ENCODE results near the gene IL6. TPM values are rescaled to one million over a fixed set of nuclear protein-coding genes. Genes with fewer than 3 reads are reported as not detected.
A peak's percentile ranks its signal among the peaks of the same experiment; 100 is the strongest.
"Not testable (repeated sequence)": the region's sequence is repeated elsewhere in the genome, so short reads cannot be mapped to it uniquely, and the experiment has no call there.

IL6 gene
- 5.6 and 7.2 TPM in 2 replicates for total RNA-seq (2012; rRNA removed)

DNA sequence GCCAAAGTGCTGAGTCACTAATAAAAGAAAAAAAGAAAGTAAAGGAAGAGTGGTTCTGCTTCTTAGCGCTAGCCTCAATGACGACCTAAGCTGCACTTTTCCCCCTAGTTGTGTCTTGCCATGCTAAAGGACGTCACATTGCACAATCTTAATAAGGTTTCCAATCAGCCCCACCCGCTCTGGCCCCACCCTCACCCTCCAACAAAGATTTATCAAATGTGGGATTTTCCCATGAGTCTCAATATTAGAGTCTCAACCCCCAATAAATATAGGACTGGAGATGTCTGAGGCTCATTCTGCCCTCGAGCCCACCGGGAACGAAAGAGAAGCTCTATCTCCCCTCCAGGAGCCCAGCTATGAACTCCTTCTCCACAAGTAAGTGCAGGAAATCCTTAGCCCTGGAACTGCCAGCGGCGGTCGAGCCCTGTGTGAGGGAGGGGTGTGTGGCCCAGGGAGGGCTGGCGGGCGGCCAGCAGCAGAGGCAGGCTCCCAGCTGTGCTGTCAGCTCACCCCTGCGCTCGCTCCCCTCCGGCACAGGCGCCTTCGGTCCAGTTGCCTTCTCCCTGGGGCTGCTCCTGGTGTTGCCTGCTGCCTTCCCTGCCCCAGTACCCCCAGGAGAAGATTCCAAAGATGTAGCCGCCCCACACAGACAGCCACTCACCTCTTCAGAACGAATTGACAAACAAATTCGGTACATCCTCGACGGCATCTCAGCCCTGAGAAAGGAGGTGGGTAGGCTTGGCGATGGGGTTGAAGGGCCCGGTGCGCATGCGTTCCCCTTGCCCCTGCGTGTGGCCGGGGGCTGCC lies at the start of gene IL6:
Gene IL6, plus strand, starts transcription at position 294 of the 807 bp plus-strand sequence. Its CDS starts 63 bp downstream, at position 357.
- Histone ChIP-seq H3K27me3 (ENCODE audit: control insufficient read depth, insufficient read depth, low read length) (no peaks in the 10 kb centered on the region), H3K36me3 (ENCODE audit: insufficient read depth, low read length) (no peaks in the 10 kb centered on the region), H3K4me2 (ENCODE audit: low read length) (peak within 1 kb of the TSS; percentile 85), H3K9ac (ENCODE audit: low read depth, low read length) (peak within 1 kb of the TSS; percentile 89), H3K4me1 (ENCODE audit: control insufficient read depth, insufficient read depth, low read length) (peaks cover 60% of the 10 kb centered on the region), H3K4me3 (ENCODE audit: low read length) (peak within 1 kb of the TSS; percentile 70), H3K9me3 (replicated peaks; ENCODE audit: low read length) (no peaks in the 10 kb centered on the region)

DNA sequence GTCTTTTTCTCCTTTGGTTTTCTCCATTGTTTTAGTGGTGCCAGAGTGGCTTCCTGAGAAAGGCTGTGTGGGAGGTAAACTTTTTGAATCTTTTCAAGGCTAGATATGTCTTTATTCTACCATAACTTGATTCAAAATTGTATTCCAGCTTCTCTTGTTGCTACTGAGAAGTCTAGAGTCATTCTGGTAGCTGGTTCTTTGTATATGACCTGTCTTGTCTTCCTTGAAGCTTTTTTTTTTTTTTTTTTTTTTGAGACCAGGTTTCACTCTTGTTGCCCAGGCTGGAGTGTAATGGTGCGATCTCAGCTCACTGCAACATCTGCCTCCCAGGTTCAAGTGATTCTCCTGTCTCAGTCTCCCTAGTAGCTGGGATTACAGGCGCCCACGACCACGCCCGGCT lies 49.7 kb upstream of the IL6 start:
- H3K4me1 ChIP-seq (ENCODE audit: control insufficient read depth, insufficient read depth, low read length), result peaks cover 31% of the 10 kb centered on the region

DNA sequence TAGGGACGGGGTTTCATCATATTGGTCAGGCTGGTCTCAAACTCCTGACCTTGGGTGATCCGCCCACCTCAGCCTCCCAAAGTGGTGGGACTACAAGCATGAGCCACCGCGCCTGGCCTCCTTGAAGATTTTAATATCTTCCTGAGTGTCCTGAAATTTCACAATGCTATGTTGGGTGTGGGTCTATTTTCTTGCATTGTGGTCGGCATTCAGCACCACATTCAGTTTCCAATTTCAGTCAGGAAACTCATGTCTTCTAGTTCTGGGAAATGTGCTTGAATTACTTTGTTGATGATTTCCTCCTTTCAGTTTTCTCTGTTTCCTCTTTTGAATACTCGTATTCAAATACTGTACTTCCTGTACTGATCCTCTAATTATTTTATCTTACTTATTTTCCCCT lies 49.3 kb upstream of the IL6 start:
- no peaks in the 10 kb centered on the region for H3K27me3 ChIP-seq (ENCODE audit: control insufficient read depth, insufficient read depth, low read length)
- H3K4me1 ChIP-seq (ENCODE audit: control insufficient read depth, insufficient read depth, low read length), result peaks cover 29% of the 10 kb centered on the region
- H3K9me3 ChIP-seq (replicated peaks; ENCODE audit: low read length), result no peaks in the 10 kb centered on the region
- H3K4me2 ChIP-seq (ENCODE audit: low read length), result no peak overlapping the region
- H3K36me3 ChIP-seq (ENCODE audit: insufficient read depth, low read length), result no peaks in the 10 kb centered on the region
- H3K9ac ChIP-seq (ENCODE audit: low read depth, low read length), result no peak overlapping the region
- no peak overlapping the region for H3K4me3 ChIP-seq (ENCODE audit: low read length)

More for the DNA sequence above, 49.7 kb upstream of the IL6 start:
- not testable (repeated sequence) for H3K9me3 ChIP-seq (replicated peaks; ENCODE audit: low read length); H3K9ac ChIP-seq (ENCODE audit: low read depth, low read length); H3K4me3 ChIP-seq (ENCODE audit: low read length); H3K36me3 ChIP-seq (ENCODE audit: insufficient read depth, low read length); H3K27me3 ChIP-seq (ENCODE audit: control insufficient read depth, insufficient read depth, low read length); H3K4me2 ChIP-seq (ENCODE audit: low read length)

DNA sequence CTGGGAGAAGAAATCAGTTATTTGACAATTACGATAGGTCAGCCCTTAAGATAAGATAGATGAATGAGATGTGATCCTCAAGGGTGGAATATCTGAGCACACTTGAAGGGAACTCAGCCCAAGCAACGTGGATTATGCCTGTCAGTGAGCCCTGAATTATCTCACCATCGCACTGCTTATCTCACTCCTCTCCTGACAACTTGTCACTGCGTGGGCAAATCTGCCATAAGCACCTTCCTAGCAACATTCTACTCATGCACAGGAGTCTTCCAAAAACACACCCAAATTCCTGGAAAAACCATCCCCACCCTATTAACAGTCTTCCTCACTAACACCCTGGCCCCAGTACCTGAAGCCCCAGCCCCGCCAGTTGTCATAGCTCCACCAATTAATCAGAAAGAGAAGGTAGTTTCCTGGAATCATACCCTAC lies 46.5 kb upstream of the IL6 start:
- H3K4me3 ChIP-seq (ENCODE audit: low read length), result no peak overlapping the region
- H3K36me3 ChIP-seq (ENCODE audit: insufficient read depth, low read length), result no peaks in the 10 kb centered on the region
- H3K9me3 ChIP-seq (replicated peaks; ENCODE audit: low read length), result no peaks in the 10 kb centered on the region
- no peak overlapping the region for H3K9ac ChIP-seq (ENCODE audit: low read depth, low read length)
- no peaks in the 10 kb centered on the region for H3K27me3 ChIP-seq (ENCODE audit: control insufficient read depth, insufficient read depth, low read length)
- peaks cover 17% of the 10 kb centered on the region for H3K4me1 ChIP-seq (ENCODE audit: control insufficient read depth, insufficient read depth, low read length)
- no peak overlapping the region for H3K4me2 ChIP-seq (ENCODE audit: low read length)

DNA sequence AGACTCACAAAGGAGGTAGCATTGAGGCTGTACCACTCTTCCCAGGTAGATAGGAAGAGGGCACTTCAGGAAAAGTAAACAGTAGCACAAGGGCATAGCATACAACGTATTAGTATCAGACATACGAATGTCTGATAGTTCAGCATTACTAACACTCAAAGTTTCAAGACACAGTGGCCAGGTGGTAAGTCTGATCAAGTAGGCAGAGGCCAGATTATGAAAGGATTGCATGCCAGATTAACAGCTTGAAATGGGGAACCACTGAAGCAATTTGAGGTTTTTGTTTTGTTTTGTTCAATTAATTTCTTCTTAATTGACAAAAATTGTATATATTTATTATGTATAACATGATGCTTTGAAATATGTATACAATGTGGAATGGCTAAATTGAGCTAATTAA lies 45.7 kb upstream of the IL6 start:
- no peaks in the 10 kb centered on the region for H3K9me3 ChIP-seq (replicated peaks; ENCODE audit: low read length)
- H3K9ac ChIP-seq (ENCODE audit: low read depth, low read length), result no peak overlapping the region
- peaks cover 9% of the 10 kb centered on the region for H3K4me1 ChIP-seq (ENCODE audit: control insufficient read depth, insufficient read depth, low read length)
- no peak overlapping the region for H3K4me3 ChIP-seq (ENCODE audit: low read length)
- H3K36me3 ChIP-seq (ENCODE audit: insufficient read depth, low read length), result no peaks in the 10 kb centered on the region
- no peak overlapping the region for H3K4me2 ChIP-seq (ENCODE audit: low read length)
- no peaks in the 10 kb centered on the region for H3K27me3 ChIP-seq (ENCODE audit: control insufficient read depth, insufficient read depth, low read length)

DNA sequence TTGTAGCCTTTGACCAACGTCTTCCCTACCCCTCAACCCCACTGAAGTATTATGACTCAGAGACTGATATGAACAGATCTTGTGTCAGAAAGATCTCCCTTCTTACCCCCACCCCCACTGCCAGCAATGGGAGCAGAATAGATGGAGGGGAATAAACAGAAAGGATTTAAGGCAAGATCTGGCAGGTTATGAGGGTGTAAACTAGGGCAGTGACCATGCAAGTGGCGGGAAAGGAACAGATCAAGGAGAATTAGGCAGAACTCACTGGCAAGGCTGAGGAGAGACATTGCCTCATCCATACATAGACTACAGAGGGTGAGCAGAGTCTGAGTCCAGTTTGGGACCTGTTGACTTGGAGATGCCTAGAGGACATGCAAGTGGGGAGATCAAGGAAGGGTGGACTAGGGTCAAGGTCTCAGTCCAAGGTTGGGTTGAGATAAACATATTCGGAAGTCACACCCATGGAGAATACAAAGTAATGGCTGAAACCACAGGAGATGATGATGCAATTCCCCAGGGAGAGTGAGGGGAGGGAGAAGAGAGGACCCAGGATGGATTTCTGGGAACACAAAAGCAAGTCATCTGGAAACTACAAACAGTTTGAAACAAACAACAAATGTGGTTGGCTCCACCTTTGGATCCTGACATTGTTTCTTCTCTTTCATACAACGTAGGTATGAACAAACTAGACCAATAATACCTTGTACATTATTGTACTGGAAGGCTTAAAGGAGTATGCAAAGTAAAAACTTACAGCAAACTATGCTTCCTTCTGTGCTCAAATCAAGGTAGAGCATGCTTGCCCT lies 44.9 kb upstream of the IL6 start:
- Histone ChIP-seq H3K9me3 (replicated peaks; ENCODE audit: low read length) (no peaks in the 10 kb centered on the region), H3K36me3 (ENCODE audit: insufficient read depth, low read length) (no peaks in the 10 kb centered on the region), H3K4me2 (ENCODE audit: low read length) (no peak overlapping the region), H3K4me1 (ENCODE audit: control insufficient read depth, insufficient read depth, low read length) (peaks cover 2% of the 10 kb centered on the region), H3K27me3 (ENCODE audit: control insufficient read depth, insufficient read depth, low read length) (no peaks in the 10 kb centered on the region), H3K4me3 (ENCODE audit: low read length) (no peak overlapping the region), H3K9ac (ENCODE audit: low read depth, low read length) (no peak overlapping the region)

DNA sequence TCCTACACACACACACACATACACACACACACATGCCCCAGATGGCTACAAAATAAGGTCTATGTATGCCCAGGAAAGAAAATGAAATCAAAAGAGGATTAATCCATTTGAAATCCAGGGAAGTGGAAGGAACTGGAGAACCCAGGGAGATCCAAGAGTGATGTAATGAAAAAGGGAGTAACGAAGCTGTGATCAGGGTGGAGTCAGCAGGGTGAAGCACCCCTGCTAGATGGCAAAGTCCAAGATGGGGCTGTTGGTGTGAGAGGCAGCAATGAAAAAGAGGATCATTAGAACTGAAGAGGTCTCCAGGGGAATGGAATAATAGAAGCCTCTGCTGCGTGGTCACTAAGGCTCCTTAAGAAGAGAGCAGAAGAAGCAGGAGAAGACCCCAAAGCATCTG lies 43.6 kb upstream of the IL6 start:
- no peak overlapping the region for H3K9ac ChIP-seq (ENCODE audit: low read depth, low read length)
- H3K4me1 ChIP-seq (ENCODE audit: control insufficient read depth, insufficient read depth, low read length), result no peaks in the 10 kb centered on the region
- H3K9me3 ChIP-seq (replicated peaks; ENCODE audit: low read length), result no peaks in the 10 kb centered on the region
- H3K4me3 ChIP-seq (ENCODE audit: low read length), result no peak overlapping the region
- H3K4me2 ChIP-seq (ENCODE audit: low read length), result no peak overlapping the region
- H3K36me3 ChIP-seq (ENCODE audit: insufficient read depth, low read length), result no peaks in the 10 kb centered on the region
- no peaks in the 10 kb centered on the region for H3K27me3 ChIP-seq (ENCODE audit: control insufficient read depth, insufficient read depth, low read length)

DNA sequence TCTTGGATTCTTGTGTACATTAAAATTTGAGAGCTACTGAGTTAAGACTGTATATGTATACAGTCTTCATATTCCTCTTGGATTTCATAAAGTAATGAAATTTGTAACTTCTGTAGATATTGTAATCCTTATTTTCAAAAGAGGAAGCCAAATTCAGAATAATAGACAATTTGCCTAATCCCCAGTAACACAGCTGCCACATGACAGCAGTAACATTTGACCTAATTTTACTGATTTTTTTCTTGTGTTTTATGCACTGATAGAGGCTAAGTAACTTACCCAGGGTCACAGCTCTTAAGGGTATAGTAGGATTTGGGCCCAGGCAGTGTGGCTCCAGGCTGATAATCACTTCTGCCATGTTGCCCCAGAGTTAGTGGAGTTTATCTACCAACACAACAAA lies 40.4 kb upstream of the IL6 start:
- Histone ChIP-seq H3K36me3 (ENCODE audit: insufficient read depth, low read length) (no peaks in the 10 kb centered on the region), H3K4me1 (ENCODE audit: control insufficient read depth, insufficient read depth, low read length) (no peaks in the 10 kb centered on the region), H3K4me2 (ENCODE audit: low read length) (no peak overlapping the region), H3K4me3 (ENCODE audit: low read length) (no peak overlapping the region), H3K9me3 (replicated peaks; ENCODE audit: low read length) (no peaks in the 10 kb centered on the region), H3K27me3 (ENCODE audit: control insufficient read depth, insufficient read depth, low read length) (no peaks in the 10 kb centered on the region), H3K9ac (ENCODE audit: low read depth, low read length) (no peak overlapping the region)

DNA sequence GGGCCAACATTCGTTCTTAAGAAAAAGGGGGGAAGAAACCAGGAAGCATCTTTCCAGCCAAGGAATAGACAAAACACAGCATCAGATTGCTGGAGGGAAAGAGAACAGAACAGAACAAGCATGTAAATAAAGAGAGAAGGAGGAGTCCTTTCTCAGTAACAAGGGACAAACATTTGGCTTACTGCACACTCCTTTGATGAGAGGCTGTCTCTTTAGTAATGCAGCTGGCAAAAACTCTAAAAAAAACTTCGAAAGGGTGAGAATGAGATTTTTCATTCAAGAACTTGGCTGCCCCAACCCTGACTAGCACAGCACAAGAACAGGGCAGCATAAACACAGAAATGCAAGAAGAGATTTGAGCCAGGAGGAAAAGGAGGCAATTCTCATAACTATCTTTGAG lies 38.9 kb upstream of the IL6 start:
- Histone ChIP-seq H3K4me2 (ENCODE audit: low read length) (no peak overlapping the region), H3K27me3 (ENCODE audit: control insufficient read depth, insufficient read depth, low read length) (no peaks in the 10 kb centered on the region), H3K9me3 (replicated peaks; ENCODE audit: low read length) (no peaks in the 10 kb centered on the region)

DNA sequence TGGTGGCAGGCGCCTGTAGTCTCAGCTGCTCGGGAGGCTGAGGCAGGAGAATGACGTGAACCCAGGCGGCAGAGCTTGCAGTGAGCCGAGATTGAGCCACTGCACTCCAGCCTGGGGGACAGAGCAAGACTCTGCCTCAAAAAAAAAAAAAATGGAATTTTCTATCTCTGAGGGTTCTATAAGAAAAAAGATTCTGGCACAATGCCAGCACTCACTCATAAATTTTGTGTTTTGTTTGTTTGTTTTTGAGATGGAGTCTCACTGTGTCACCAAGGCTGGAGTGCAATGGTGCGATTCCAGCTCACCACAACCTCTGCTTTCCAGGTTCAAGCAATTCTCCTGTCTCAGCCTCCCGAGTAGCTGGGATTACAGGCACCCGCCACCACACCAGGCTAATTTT lies 38.1 kb upstream of the IL6 start:
- not testable (repeated sequence) for H3K27me3 ChIP-seq (ENCODE audit: control insufficient read depth, insufficient read depth, low read length); H3K36me3 ChIP-seq (ENCODE audit: insufficient read depth, low read length); H3K4me1 ChIP-seq (ENCODE audit: control insufficient read depth, insufficient read depth, low read length); H3K9me3 ChIP-seq (replicated peaks; ENCODE audit: low read length); H3K4me2 ChIP-seq (ENCODE audit: low read length); H3K4me3 ChIP-seq (ENCODE audit: low read length); H3K9ac ChIP-seq (ENCODE audit: low read depth, low read length)

More for the DNA sequence above, 38.9 kb upstream of the IL6 start:
- no peaks in the 10 kb centered on the region for H3K4me1 ChIP-seq (ENCODE audit: control insufficient read depth, insufficient read depth, low read length)
- no peaks in the 10 kb centered on the region for H3K36me3 ChIP-seq (ENCODE audit: insufficient read depth, low read length)
- H3K4me3 ChIP-seq (ENCODE audit: low read length), result no peak overlapping the region
- H3K9ac ChIP-seq (ENCODE audit: low read depth, low read length), result no peak overlapping the region

DNA sequence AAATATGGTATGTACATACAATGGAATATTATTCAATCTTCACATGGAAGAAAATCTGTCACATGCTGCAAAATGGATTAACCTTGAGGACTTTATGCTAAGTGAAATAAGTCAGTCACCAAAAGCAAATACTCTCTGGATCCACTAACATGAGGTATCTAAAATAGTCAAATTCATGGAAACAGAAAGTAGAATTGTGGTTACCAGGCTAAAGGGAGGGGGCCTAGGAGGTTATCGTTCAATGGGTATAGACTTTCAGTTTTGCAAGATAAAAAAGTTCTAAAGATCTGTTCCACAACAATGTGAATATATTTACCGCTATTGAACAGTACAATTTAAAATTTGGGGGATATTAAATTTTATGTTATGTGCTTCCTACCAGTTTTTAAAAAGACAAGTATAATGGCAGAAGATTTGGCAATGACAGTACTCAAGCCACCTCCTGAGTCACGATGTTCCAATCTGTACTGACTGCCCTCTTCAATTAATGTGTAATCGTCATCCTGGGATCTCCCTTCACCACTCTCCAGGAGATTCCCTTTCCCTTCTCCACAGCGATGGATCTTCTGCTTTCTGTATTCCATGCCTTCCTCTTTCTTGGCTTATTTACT lies 32.3 kb upstream of the IL6 start:
- Histone ChIP-seq H3K9me3 (replicated peaks; ENCODE audit: low read length) (no peaks in the 10 kb centered on the region), H3K4me1 (ENCODE audit: control insufficient read depth, insufficient read depth, low read length) (no peaks in the 10 kb centered on the region), H3K27me3 (ENCODE audit: control insufficient read depth, insufficient read depth, low read length) (no peaks in the 10 kb centered on the region), H3K36me3 (ENCODE audit: insufficient read depth, low read length) (no peaks in the 10 kb centered on the region), H3K4me2 (ENCODE audit: low read length) (no peak overlapping the region), H3K4me3 (ENCODE audit: low read length) (no peak overlapping the region), H3K9ac (ENCODE audit: low read depth, low read length) (no peak overlapping the region)

All from skeletal muscle satellite cell (primary cell).